ENCODE results near the gene PRPF19.

PRPF19 gene

DNA sequence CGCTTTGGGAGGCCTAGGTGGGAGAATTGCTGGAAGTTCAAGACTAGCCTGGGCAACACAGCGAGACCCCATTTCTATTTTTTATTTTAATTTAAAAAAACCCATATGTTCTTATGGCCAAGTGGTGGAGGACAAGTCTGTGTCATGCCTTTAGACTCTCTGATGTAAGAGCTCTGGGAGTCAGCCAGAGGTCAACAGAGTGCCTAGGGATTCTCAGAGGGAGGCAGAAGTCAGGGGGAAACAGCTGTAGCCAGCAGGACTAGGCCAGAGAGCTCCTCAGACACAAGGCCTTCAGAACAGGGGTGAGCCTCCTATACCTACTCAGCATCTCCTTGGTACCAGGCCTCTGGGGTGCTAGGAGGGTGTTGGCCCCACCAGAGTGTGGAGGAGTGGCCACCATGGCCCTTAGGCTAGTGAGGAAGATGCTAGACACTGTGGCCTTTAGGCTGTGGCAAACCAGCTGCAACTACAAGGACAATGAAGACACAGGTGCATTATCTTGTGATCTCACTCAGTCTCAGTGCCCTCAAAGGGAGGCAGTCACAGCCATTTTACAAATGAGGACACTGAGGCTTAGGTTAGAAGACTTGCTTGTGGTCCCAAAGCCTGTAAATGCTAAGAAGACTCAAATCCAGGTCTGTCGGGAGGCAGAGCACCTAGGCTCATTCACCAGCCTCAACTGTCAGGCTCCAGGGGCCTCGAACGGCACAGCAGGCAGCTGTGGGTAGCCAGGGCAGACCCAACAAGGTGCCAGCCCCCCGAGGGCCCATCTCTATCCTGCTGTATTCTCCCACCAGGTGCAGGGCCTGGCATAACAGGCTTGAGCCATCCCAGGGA, 34.0 kb downstream of the PRPF19 start:
- DNase-seq = no peak

DNA sequence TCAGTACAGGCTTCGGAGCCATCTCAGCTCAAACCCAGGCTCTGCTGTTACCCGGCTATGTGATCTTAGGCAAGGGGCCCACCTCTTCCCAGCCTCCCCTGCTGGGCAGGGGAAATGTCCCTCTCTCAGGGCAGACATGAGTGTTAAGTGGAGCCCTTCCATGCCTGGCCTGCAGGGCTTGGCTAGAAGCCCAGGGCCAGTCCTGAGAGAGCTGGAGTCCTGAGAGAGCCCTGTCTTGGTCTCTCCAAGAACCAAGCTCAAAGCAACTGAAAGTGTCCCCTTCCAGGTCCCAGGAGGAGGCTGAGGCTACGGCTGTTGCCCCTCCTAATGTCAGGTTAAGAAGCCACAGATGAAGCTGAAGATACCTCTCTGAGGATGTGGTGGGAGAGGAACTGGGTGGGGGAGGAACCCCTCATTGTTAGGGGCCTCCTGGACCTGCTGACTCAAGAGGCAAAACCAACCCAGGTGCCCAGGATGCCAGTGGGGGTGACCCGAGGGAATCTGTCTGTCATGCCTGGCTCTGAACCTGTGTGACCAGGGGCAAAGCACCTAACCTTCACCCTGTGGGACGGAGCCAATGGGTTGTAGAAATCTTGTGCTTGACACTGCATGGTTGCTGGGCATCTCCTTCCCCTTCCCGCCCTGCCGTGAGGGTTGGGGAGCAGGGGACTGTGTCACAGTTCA, 34.9 kb downstream of the PRPF19 start:
- peak in 1 of 2 donors; percentile 13 for DNase-seq

DNA sequence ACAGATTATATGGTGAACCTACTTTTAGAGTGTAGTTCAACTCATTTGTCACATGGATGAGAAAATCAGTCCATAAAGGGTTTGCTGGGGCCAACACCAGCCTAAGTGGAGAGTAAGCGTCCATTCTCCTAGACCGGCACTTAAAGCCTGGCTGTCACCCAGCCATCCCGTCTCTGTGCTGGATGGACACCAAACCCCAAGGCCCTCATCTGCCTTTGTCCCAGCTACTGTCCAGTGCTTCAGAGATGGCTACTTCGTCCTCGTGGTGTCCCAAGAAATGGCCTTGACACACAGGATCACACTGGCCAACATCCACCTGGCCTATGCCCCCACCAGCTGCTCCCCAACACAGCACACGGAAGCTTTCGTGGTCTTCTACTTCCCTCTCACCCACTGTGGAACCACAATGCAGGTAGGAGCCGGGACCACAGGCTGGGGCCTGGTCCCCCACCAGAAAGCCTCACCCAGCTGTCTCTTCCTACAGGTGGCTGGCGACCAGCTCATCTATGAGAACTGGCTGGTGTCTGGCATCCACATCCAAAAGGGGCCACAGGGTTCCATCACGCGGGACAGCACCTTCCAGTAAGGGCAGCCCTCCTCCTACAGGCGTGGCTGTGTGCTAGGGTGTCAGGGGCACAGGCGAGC, 35.5 kb downstream of the PRPF19 start:
- no peak for DNase-seq

GRCh38 chr11:60870276-60870675, 36.1 kb downstream of the PRPF19 start:
- DNase-seq = no peak

- DNase-seq = no peak
Measured at GRCh38 chr11:60869451-60869825, 36.9 kb downstream of the PRPF19 start.

- no peak for DNase-seq
Measured at GRCh38 chr11:60868682-60869450, 37.5 kb downstream of the PRPF19 start.

GRCh38 chr11:60867871-60868681, 38.3 kb downstream of the PRPF19 start:
- DNase-seq = no peak

DNA sequence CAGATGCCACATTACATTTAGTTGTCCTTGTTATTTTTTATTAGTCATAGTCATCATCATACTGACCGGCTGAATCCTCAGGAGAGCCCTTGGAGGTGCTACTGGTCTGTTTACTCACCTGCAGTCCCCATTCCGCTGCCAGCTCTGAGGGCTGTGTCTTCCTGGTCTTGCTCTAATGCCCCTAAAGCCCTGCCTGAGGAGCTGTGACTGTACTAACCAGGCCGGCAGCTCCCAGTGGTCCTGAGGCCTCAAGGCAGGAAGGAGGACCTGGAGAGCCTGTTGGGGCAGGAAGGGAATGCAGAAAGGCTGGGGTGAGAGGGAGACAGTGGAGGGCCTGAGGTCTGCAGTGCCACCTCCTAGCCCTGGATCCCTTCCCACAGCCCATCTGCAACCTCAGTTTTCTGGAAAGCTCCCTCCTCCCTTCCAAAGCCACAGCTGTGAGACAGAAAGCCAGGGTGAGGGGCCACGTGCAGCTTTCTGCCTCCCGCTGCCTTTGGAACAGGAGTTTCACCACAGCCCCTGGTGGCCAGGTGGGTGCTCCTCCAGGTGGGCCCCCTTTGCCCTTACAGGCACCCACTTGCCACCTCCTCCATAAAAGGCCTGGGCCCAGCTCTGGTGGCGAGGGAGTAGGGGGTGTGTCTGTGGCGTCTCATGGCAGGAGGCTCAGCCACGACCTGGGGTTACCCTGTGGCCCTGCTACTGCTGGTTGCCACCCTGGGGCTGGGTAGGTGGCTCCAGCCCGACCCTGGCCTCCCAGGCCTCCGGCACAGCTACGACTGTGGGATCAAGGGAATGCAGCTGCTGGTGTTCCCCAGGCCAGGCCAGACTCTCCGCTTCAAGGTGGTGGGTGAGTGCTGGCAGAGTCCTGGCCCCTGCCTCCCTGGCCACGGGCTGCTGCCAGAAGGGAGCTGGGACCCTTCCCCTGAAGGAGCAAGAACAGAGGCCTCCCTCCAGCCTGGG, 39.2 kb downstream of the PRPF19 start, which contains the start of gene ZP1:
TSS of gene ZP1 (plus strand) at position 632 of the 960 bp plus-strand sequence. CDS start at position 652, 20 bp downstream.
- DNase-seq = no peak

DNA sequence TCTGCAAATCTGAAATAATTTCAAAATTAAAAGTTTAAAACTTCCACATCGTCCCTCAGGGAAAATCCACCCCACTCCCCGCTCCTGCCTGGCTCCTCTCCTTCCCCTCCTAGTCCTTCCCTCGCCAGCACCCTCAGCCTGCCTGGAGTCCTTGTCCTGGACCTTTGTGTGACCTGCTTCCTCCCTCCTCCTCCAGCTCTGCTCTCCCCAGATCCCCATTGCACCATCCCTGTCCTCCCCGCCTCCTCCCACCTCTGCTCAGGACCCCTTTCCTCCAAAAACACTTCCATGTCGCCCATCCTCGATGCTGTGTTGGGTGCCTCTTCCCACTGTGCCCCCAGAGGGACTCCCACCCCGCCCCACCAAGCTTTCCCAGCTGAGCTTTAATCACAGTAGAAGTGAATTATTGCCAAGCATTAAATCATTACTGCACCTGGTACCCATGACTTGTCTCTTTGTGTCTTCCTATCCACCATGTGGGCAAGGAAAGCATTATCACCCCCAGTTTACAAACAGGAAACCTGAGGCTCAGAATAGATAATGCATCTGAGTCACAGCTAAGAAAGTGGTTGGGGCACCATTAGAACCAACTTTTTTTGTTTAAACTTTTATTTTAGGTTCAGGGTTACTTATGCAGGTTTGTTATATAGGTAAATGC, 41.4 kb downstream of the PRPF19 start:
- no peak for DNase-seq

GRCh38 chr11:60863550-60864521, 42.5 kb downstream of the PRPF19 start:
- no peak for DNase-seq

DNA sequence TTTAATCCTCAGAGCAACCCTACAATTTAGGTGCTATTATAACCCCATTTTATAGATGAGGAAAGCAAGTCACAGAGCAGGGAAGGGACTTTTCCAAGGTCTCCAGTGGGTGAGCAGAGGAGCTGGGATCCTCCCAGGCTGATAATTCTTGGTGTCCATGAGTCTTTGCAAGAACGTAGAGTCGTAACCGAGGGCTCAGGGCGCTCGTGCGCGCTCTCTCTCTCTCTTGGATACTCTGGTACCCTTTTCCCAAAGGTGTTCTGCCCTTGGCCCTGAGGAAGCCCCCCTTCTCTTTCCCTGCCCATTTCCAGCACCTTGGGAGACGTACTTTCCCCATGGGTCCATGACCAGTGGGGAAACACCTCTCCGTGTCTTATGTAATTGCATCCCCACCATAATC, 44.2 kb downstream of the PRPF19 start:
- no peak for DNase-seq

DNA sequence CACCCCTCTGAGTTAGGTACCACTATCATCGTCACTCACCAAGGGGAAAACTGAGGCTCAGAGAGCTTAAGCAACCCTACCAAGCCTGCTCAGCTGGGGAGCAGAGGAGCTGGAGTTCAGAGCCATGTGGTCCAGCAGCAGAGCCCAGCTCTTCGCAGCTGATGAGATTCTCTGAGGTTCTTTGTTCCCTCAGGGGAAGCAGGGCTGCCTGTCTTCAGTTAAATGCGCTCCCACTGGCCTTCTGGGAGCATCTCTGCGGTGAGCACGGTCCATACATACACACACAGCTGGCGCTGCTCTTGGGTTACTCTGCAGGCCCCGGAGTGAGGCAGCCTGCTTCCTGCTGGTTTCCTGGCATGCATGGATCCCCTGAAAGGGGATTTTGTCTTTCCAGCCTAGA, 45.4 kb downstream of the PRPF19 start:
- no peak for DNase-seq

GRCh38 chr11:60859616-60860250, 46.7 kb downstream of the PRPF19 start:
- DNase-seq = no peak

- no peak for DNase-seq
Measured at GRCh38 chr11:60858731-60859464, 47.5 kb downstream of the PRPF19 start.

DNA sequence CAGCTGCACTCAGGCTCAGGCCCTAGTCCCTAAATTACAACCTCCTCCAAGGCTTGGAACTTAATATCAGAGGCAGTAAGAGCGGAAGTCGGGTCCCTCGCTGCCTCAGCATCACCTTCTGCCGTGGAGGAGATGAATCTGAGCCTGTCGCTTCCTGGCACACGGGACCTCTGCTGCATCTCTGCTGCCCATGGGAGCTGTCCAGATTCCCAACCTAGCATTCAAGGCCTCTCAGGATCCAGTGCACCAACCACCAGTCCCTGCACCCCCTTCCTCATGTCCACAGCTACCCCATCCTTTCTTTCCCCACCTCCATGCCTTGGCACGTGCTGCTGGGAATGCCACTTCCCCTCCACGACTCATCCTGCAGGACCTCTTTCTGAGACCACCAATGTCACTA, 48.1 kb downstream of the PRPF19 start:
- no peak for DNase-seq

GRCh38 chr11:60857378-60858232, 48.8 kb downstream of the PRPF19 start:
- DNase-seq = no peak

Measured in CD4-positive, alpha-beta T cell treated with Interleukin-1 beta for 1 hour (primary cell).